B cell (primary cell): ENCODE measurements around the gene LTB4R. TPM values are rescaled to one million over a fixed set of nuclear protein-coding genes. Genes with fewer than 3 reads are reported as not detected.

Experiments used
- ATAC-seq: fragments of 200-7000 bp; cut with Tn5 transposase; one replicate; pipeline ENCODE4 v1.10.0; 2021; ENCODE audit warnings: low read depth, mild to moderate bottlenecking, moderate number of reproducible peaks, moderate library complexity
- CTCF ChIA-PET: fragments of 350-600 bp; sonication (Branson Sonifier 250); formaldehyde crosslinking; loops from one replicate; lab custom pipeline; 2021; ENCODE audit warnings: antibody characterized with exemption, inconsistent platforms; lab: Charles Lee
- POLR2A ChIA-PET: fragments of 350-600 bp; sonication (Branson Sonifier 250); formaldehyde crosslinking; loops from one replicate; lab custom pipeline; 2021; ENCODE audit warnings: antibody characterized with exemption; lab: Charles Lee
- DNase-seq: peaks from one replicate; pipeline ENCODE4 v3.0.0; 2013
- H2AFZ ChIP-seq: 2 replicates; pipeline ENCODE4 v1.6.1; 2012; ENCODE audit warnings: mild to moderate bottlenecking, low read depth, low read length; ENCODE audit not compliant: insufficient read depth, poor library complexity, severe bottlenecking
- H3K27ac ChIP-seq, 2 donors: 1 replicate in 1 of 2; 2 replicates in 1 of 2; pipeline ENCODE4 v1.5.1; 2012 to 2013; ENCODE audit warnings: low read length in 2 of 2, mild to moderate bottlenecking in 2 of 2, moderate library complexity in 1 of 2
- H3K27me3 ChIP-seq, 4 experiments: fragments of 200-600 bp in 1 of 4; sonication (generic) in 1 of 4; replicated peaks in 1 of 4; 1 replicate in 2 of 4; 2 replicates in 2 of 4; pipeline versions ENCODE4 v1.6.1 to v1.7.0; 2013 to 2016; ENCODE audit warnings: low read length in 3 of 4, mild to moderate bottlenecking in 2 of 4, mixed read lengths in 1 of 4, moderate library complexity in 1 of 4; ENCODE audit not compliant: insufficient read depth in 4 of 4, control insufficient read depth in 3 of 4; ENCODE audit errors: control extremely low read depth in 1 of 4
- H3K36me3 ChIP-seq, 2 experiments: replicated peaks in 1 of 2; 1 replicate in 1 of 2; 2 replicates in 1 of 2; pipeline versions ENCODE4 v1.6.1 to v1.7.1; 2013; ENCODE audit warnings: low read length in 1 of 2; ENCODE audit not compliant: insufficient read depth in 2 of 2, control insufficient read depth in 1 of 2; ENCODE audit errors: control extremely low read depth in 1 of 2, extremely low read depth in 1 of 2
- H3K4me1 ChIP-seq, 2 donors: fragments of 200-600 bp in 1 of 2; sonication (generic) in 1 of 2; 1 replicate in 1 of 2; 2 replicates in 1 of 2; pipeline versions ENCODE4 v1.5.1 to v1.6.1; 2013 to 2017; ENCODE audit warnings: low read length in 2 of 2; ENCODE audit not compliant: control insufficient read depth in 2 of 2, insufficient read depth in 2 of 2
- H3K4me2 ChIP-seq: replicated peaks from 2 replicates; pipeline ENCODE3; 2012; ENCODE audit warnings: mild to moderate bottlenecking, low read depth, low read length; ENCODE audit not compliant: poor library complexity, severe bottlenecking
- H3K4me3 ChIP-seq, 5 experiments: fragments of 200-600 bp in 1 of 5; sonication (generic) in 1 of 5; 1 replicate in 3 of 5; 2 replicates in 2 of 5; pipeline versions ENCODE4 v1.5.1 to v1.7.0; 2011 to 2016; ENCODE audit warnings: low read length in 4 of 5, mild to moderate bottlenecking in 4 of 5, low read depth in 2 of 5, control low read depth in 1 of 5, moderate library complexity in 1 of 5; ENCODE audit not compliant: insufficient read depth in 1 of 5; ENCODE audit errors: control extremely low read depth in 1 of 5, extremely low read depth in 1 of 5
- H3K79me2 ChIP-seq: fragments of 200-600 bp; sonication (generic); one replicate; pipeline ENCODE4 v1.6.0; 2016; ENCODE audit warnings: low read length; ENCODE audit not compliant: control insufficient read depth, insufficient read depth
- H3K9ac ChIP-seq: fragments of 200-600 bp; sonication (generic); 2 replicates; pipeline ENCODE4 v1.6.1; 2017; ENCODE audit warnings: mild to moderate bottlenecking, low read length, moderate library complexity
- H3K9me3 ChIP-seq, 3 donors: one replicate each; pipeline versions ENCODE4 v1.6.1 to v1.7.1; 2013; ENCODE audit warnings: low read length in 2 of 3; ENCODE audit not compliant: control insufficient read depth in 2 of 3, insufficient read depth in 1 of 3; ENCODE audit errors: control extremely low read depth in 1 of 3
- H4K20me1 ChIP-seq: 2 replicates; pipeline ENCODE4 v1.6.0; 2012; ENCODE audit warnings: mild to moderate bottlenecking, low read length; ENCODE audit not compliant: insufficient read depth, control insufficient read depth, poor library complexity, severe bottlenecking
- H3K27ac Mint-ChIP-seq: one replicate; pipeline ENCODE4 v1.8.0; 2021; ENCODE audit warnings: mixed read lengths
- H3K27me3 Mint-ChIP-seq: one replicate; pipeline ENCODE4 v1.8.0; 2021; ENCODE audit warnings: mixed read lengths
- H3K4me1 Mint-ChIP-seq: one replicate; pipeline ENCODE4 v1.8.0; 2021; ENCODE audit warnings: mixed read lengths
- H3K4me3 Mint-ChIP-seq: one replicate; pipeline ENCODE4 v1.8.0; 2021; ENCODE audit warnings: mixed read lengths
- H3K9me3 Mint-ChIP-seq: one replicate; pipeline ENCODE4 v1.8.0; 2022; ENCODE audit warnings: mixed read lengths; ENCODE audit not compliant: insufficient read depth
- CTCF ChIP-seq: fragments of 200-600 bp; IDR thresholded peaks from one replicate; pipeline ENCODE4 v1.8.0; 2022; ENCODE audit warnings: antibody characterized with exemption, mild to moderate bottlenecking
- EZH2 ChIP-seq: IDR thresholded peaks from 2 replicates; pipeline ENCODE4 v1.6.1; 2012; ENCODE audit warnings: borderline replicate concordance, low read depth, mild to moderate bottlenecking, moderate library complexity, low read length; ENCODE audit not compliant: insufficient read depth, poor library complexity, severe bottlenecking
- WGBS: methylation state at CpG from one replicate; pipeline ENCODE4 v1.1.5; 2013; ENCODE audit warnings: missing lambda C conversion rate; ENCODE audit not compliant: insufficient coverage; 5-methylcytosine and 5-hydroxymethylcytosine counted together
- intact Hi-C: fragments of 100-400 bp; cut with micrococcal nuclease; formaldehyde crosslinking; loops from one replicate; pipeline ENCODE4 v1.10.0; 2022
- polyA plus RNA-seq: library from polyadenylated mRNA; depleted of rRNA; stranded (reverse); fragments of >200 nt; gene quantifications from 2 replicates; pipeline ENCODE4 v1.2.3, GENCODE V29; 2012
- total RNA-seq, 2 donors: library from RNA; stranded (reverse); fragments of 120-200 nt in 1 of 2; gene quantifications; 1 replicate in 1 of 2; 2 replicates in 1 of 2; pipeline versions ENCODE4 v1.2.3 to v1.2.4, GENCODE V29; 2013 to 2022

Gene LTB4R
- total and polyA plus RNA-seq, 2 donors (not counting 1 experiment from before 2014, with no cell fraction given) = 8.8 to 19.1 TPM

- ChIA-PET POLR2A (interaction anchor here (1.1 to 4.1 kb wide), 5 partner anchors 8 to 55 kb away, joined by 3 to 47 read pairs (median 5); partner anchors contain the start of genes LTB4R, LTB4R2, RABGGTA and TINF2), CTCF (interaction anchor here (0.6 to 10.9 kb wide), 30 partner anchors 8 to 971 kb away, joined by 3 to 254 read pairs (median 7); partner anchors contain the start of genes CHMP4A, CIDEB, DCAF11 and IPO4)
- Histone ChIP-seq H3K9me3 (no peaks in the 10 kb centered on the region), H3K4me3 (no peak overlapping the region), H3K27me3 (no peaks in the 10 kb centered on the region), H3K27ac (peak overlapping the region in 1 of 2 donors; percentile 76), H3K4me1 (peaks cover 30 to 41% of the 10 kb centered on the region in 2 donors), H2AFZ (no peak overlapping the region), H3K36me3 (peaks cover 4 to 38% of the 10 kb centered on the region in 2 experiments), H4K20me1 (peaks cover 6% of the 10 kb centered on the region), H3K4me2 (peak overlapping the region; percentile 17), H3K9ac (no peak overlapping the region), H3K79me2 (peaks cover 47% of the 10 kb centered on the region)
- peak overlapping the region; percentile 85 for H3K27ac Mint-ChIP-seq
- no peaks in the 10 kb centered on the region for H3K27me3 Mint-ChIP-seq
- TF ChIP-seq CTCF (peak; percentile 30), EZH2 (no peak)
- WGBS = 50% methylated on average over 5 of the region's 5 CpGs
- DNase-seq (no peak), ATAC-seq (no peak)
- H3K4me1 Mint-ChIP-seq = peaks cover 48% of the 10 kb centered on the region
- H3K9me3 Mint-ChIP-seq = no peaks in the 10 kb centered on the region
- H3K4me3 Mint-ChIP-seq = peak overlapping the region; percentile 20
- intact Hi-C loops = loop anchor here (1.0 to 5.0 kb wide), 5 partner anchors 18 to 183 kb away; partner anchors contain the start of genes DCAF11, MDP1, NRL and TM9SF1
Observed at GRCh38 chr14:24297190-24297964, 13.9 kb upstream of the LTB4R start.
